Pancreas (tissue), 10 donors: ENCODE data around the gene TP53I11. TPM values are rescaled to one million over a fixed set of nuclear protein-coding genes. Genes with fewer than 3 reads are reported as not detected.

Experiments
- ATAC-seq, 4 donors: fragments of 200-7000 bp; cut with Tn5 transposase; one replicate each; pipeline versions ENCODE4 v1.8.0 to v1.9.1; 2020; ENCODE audit warnings: mild to moderate bottlenecking in 4 of 4, moderate library complexity in 4 of 4
- DNase-seq, 6 donors: peaks; one replicate each; pipeline ENCODE4 v3.0.0-alpha.2; 2020
- FAIRE-seq: peaks from 2 replicates; lab custom pipeline; 2012; peaks lifted over from hg19 to GRCh38; lab: Jason Lieb, UNC
- H3K27ac ChIP-seq, 4 donors: fragments of 200-600 bp; sonication (generic); 1 replicate in 3 of 4; 2 replicates in 1 of 4; pipeline versions ENCODE4 v1.5.0 to v1.8.0; 2020
- H3K27me3 ChIP-seq, 4 donors: fragments of 200-600 bp; one replicate each; pipeline ENCODE4 v1.8.0; 2021
- H3K36me3 ChIP-seq, 3 donors: fragments of 200-600 bp; sonication (generic) in 1 of 3; one replicate each; pipeline versions ENCODE4 v1.5.0 to v1.8.0; 2020 to 2021
- H3K4me1 ChIP-seq, 3 donors: fragments of 200-600 bp; one replicate each; pipeline ENCODE4 v1.8.0; 2021
- H3K4me3 ChIP-seq, 4 donors: fragments of 200-600 bp; sonication (generic) in 2 of 4; one replicate each; pipeline versions ENCODE4 v1.5.0 to v1.8.0; 2020 to 2021
- H3K9me3 ChIP-seq, 4 donors: fragments of 200-600 bp; one replicate each; pipeline ENCODE4 v1.8.0; 2021
- WGBS, 2 donors: extraction: QIAGEN DNeasy Blood & Tissue Kit; methylation state at CpG; one replicate each; pipeline ENCODE4 v1.1.7; 2013; 5-methylcytosine and 5-hydroxymethylcytosine counted together
- intact Hi-C, 3 donors: fragments of 100-400 bp; cut with DNase I; formaldehyde crosslinking; loops; one replicate each; pipeline versions ENCODE4 v1.11.1 to v1.14.2; 2022
- polyA plus RNA-seq, 2 donors: library from polyadenylated mRNA; stranded (reverse); fragments of 200-250 nt; gene quantifications; one replicate each; pipeline ENCODE4 v1.2.3, GENCODE V29; 2013
- total RNA-seq, 6 donors: library from RNA; stranded (reverse); fragmentation: NEBNext Ultra II Directional in 4 of 6; extraction: Animal tissue kit (Norgen Biotek cat#: 25700) in 4 of 6; gene quantifications; one replicate each; pipeline versions ENCODE4 v1.2.1 to v1.2.4, GENCODE V29; 2021 to 2023
- TF ChIP-seq, protein P1 (sequence below), 4 donors: fragments of 200-600 bp; sonication (generic) in 3 of 4; IDR thresholded peaks; one replicate each; pipeline versions ENCODE4 v1.5.0 to v1.8.0; 2021; ENCODE audit warnings: antibody characterized with exemption in 4 of 4
- donor health status: healthy with polysubstance abuse.
- donor health status: DM: no; HTN: no; CAD: no; lungs with moderate emphysema.
- donor health status: DM: no; HTN: no; CAD: no.
- donor health status: control.
- donor health status: control.
- donor health status: Bipolar disorder and iron deficiency.
- donor health status: DM: yes; HTN: yes; CAD: no.
- donor health status: DM: no; HTN: no; CAD: no.
- donor health status: DM: no; HTN: no; CAD: no.
- donor health status: DM: yes; HTN: yes; CAD: no.

Gene TP53I11
- total and polyA plus RNA-seq, 8 donors: 18.8 to 40.2 (median 28.7) TPM

DNA sequence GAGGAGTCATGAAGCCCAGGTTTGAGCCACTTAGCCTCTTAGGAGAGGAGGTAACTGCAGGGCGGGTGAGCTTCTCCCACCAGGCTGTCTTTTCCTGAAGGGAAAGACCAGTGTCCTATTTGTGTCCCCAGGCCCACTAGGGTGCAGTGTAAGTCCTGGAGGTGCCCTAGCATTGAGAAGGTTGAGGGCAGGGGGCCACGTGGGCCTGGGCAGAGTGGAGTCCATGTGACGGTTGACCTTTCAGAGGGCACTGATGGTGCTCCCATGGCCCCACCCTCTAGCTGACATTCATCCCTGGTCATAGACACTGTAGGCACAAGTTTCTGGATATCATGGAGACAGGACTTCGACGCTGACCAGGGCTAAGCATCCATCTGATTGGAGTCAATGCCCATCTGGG lies 44.1 kb upstream of the TP53I11 start:
- Histone ChIP-seq H3K4me1 (peaks cover 26 to 52% (median 45%) of the 10 kb centered on the region in 3 donors), H3K27ac (peak overlapping the region; percentile 31 to 80 (median 58))
- peak in 1 of 4 donors; percentile 21 for ATAC-seq

DNA sequence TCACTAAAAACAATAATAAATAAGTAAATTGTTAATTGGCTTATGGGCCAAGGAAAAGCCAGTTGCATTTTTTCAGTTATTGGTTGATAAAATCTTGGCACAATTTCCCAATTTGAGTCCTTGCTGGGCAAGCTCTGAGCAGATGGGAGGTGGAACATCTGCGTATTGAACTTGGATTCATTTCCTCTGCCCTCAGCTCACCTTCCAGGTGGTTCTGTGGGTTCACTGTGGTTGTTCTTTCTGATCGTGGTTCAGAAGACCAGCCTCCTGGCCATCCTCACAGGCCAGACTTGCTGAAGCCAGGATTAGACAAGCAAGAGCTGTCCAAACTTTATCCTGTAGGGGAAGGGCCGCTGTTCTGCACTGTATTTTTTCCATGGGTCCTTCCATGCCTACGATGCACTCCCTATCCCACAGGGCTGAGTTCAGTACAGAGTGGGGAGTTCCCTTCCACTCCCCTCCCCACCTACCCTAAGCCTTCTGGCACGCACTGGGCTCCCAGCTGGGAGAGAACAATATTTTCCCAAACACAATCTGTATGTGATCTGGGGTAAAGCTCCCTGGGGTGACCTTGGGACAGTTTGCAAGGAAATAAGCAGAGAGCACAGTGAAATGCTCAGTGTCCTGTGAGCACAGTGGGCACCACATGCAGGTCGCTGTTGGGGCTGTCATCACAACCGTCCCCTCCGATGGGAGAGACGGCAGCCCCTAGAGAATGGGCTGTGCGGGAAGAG lies 43.5 kb upstream of the TP53I11 start:
- DNase-seq (peak in 4 of 6 donors; percentile 77 to 86 (median 84)), ATAC-seq (peak; percentile 64 to 78 (median 72)), FAIRE-seq (no peak)
- Histone ChIP-seq H3K9me3 (no peaks in the 10 kb centered on the region), H3K4me3 (no peak overlapping the region), H3K4me1 (peaks cover 29 to 55% (median 48%) of the 10 kb centered on the region in 3 donors), H3K27ac (peak overlapping the region; percentile 31 to 80 (median 58)), H3K27me3 (no peaks in the 10 kb centered on the region), H3K36me3 (no peaks in the 10 kb centered on the region)
- TF ChIP-seq, protein P1, sequence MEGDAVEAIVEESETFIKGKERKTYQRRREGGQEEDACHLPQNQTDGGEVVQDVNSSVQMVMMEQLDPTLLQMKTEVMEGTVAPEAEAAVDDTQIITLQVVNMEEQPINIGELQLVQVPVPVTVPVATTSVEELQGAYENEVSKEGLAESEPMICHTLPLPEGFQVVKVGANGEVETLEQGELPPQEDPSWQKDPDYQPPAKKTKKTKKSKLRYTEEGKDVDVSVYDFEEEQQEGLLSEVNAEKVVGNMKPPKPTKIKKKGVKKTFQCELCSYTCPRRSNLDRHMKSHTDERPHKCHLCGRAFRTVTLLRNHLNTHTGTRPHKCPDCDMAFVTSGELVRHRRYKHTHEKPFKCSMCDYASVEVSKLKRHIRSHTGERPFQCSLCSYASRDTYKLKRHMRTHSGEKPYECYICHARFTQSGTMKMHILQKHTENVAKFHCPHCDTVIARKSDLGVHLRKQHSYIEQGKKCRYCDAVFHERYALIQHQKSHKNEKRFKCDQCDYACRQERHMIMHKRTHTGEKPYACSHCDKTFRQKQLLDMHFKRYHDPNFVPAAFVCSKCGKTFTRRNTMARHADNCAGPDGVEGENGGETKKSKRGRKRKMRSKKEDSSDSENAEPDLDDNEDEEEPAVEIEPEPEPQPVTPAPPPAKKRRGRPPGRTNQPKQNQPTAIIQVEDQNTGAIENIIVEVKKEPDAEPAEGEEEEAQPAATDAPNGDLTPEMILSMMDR (IDR thresholded peaks at IDR 0.05): no peak
- intact Hi-C loops: no loop called here
- 34 to 36% methylated on average over 10 of the region's 10 CpGs for WGBS, 2 donors

More for the DNA sequence above, 44.1 kb upstream of the TP53I11 start:
- no peak for DNase-seq
- Histone ChIP-seq H3K4me3 (no peak overlapping the region), H3K9me3 (no peaks in the 10 kb centered on the region), H3K27me3 (no peaks in the 10 kb centered on the region), H3K36me3 (no peaks in the 10 kb centered on the region)
- 57 to 66% methylated on average over 5 of the region's 5 CpGs for WGBS, 2 donors
- no peak for FAIRE-seq
- TF ChIP-seq, protein P1 (IDR thresholded peaks at IDR 0.05): no peak
- intact Hi-C loops: no loop called here

DNA sequence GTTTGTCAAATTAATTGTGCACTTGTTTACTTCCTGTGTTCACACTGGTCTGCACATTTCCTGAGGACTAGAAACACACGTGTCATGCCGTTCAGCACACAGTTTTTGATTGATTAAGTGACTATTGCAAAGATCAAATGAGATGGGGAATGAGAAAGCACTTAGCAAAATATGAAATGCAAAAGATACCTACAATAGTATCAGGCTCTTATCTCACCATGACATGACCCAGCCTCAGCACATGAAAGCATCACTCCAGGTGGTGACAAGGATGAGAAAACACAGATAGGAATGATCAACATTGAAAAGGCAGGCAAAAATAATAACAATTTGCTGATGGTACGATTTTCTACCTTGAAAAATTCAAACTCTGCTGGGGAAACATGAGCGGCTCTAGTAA lies 42.1 kb upstream of the TP53I11 start:
- DNase-seq (no peak), FAIRE-seq (no peak), ATAC-seq (no peak)
- TF ChIP-seq, protein P1 (IDR thresholded peaks at IDR 0.05): no peak
- Histone ChIP-seq H3K4me1 (peaks cover 29 to 53% (median 48%) of the 10 kb centered on the region in 3 donors), H3K36me3 (no peaks in the 10 kb centered on the region), H3K27ac (peak overlapping the region in 3 of 4 donors; percentile 31 to 80 (median 65)), H3K4me3 (no peak overlapping the region), H3K27me3 (no peaks in the 10 kb centered on the region), H3K9me3 (no peaks in the 10 kb centered on the region)
- intact Hi-C loops: no loop called here
- WGBS, 2 donors: 42 to 45% methylated on average over 4 of the region's 4 CpGs

DNA sequence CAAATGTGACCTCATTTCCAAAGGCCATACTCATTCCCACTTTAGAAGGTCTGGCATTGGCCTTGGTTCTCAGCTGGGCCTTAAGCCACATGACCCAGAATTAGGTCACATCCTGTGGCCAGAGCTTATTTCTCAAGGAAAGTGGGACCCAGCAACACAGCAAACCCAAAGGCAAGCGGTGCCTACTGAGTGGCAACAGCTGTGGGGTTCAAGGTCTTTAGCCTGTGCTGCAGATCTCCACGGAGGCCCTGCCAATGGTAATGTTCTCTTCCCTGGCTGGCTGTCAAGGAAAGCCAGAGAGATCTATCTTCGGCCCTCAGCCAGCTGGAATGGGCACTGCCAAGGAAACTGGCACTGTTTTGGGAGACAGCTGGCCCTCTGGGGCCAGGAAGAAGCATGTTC lies 41.5 kb upstream of the TP53I11 start:
- WGBS, 2 donors: 15 to 26% methylated on average over 3 of the region's 3 CpGs
- intact Hi-C loops: no loop called here
- no peak overlapping the region for H3K4me3 ChIP-seq
- TF ChIP-seq, protein P1 (IDR thresholded peaks at IDR 0.05): no peak
- H3K36me3 ChIP-seq: no peaks in the 10 kb centered on the region
- no peaks in the 10 kb centered on the region for H3K27me3 ChIP-seq
- ATAC-seq: peak; percentile 51 to 69 (median 53)
- peaks cover 29 to 49% (median 44%) of the 10 kb centered on the region in 3 donors for H3K4me1 ChIP-seq
- peak in 5 of 6 donors; percentile 81 to 92 (median 88) for DNase-seq
- no peaks in the 10 kb centered on the region for H3K9me3 ChIP-seq
- FAIRE-seq: no peak
- H3K27ac ChIP-seq: peak overlapping the region; percentile 31 to 65 (median 60)

DNA sequence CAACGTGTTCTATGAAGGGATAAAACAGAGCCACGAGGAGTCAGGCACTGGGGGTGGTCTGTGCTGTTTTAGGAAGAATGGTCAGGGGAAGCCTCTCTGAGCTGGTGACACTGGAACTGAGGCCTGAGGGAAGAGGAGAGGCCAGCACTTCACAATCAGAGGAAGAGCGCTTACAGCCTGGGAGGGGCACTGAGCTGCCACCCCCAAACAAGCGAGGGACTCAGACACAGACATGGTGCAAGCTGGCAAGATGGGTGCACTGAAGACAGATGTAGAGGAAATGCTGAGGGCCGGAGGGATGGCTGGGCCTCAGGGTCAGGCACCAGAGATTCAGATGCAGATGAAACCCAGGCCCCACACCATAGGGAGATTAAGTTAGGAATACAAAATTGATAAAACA lies 40.0 kb upstream of the TP53I11 start:
- FAIRE-seq: no peak
- Histone ChIP-seq H3K9me3 (no peaks in the 10 kb centered on the region), H3K36me3 (no peaks in the 10 kb centered on the region), H3K4me1 (peaks cover 29 to 48% (median 44%) of the 10 kb centered on the region in 3 donors), H3K4me3 (no peak overlapping the region), H3K27ac (no peak overlapping the region), H3K27me3 (no peaks in the 10 kb centered on the region)
- intact Hi-C loops: no loop called here
- WGBS, 2 donors: 70 to 72% methylated on average over 5 of the region's 5 CpGs
- TF ChIP-seq, protein P1 (IDR thresholded peaks at IDR 0.05): no peak
- DNase-seq: no peak
- no peak for ATAC-seq
